Erythroblast (primary cell): ENCODE data around the gene NUDC.

Experiments
- GATA1 ChIP-seq: IDR thresholded peaks from 2 replicates; pipeline ENCODE4 v1.6.1; 2011; ENCODE audit warnings: low read depth, mild to moderate bottlenecking, control low read depth, low read length, moderate library complexity
- POLR2A ChIP-seq: IDR thresholded peaks from 2 replicates; pipeline ENCODE4 v1.6.1; 2011; ENCODE audit warnings: mild to moderate bottlenecking, low read length

GRCh38 chr1:26938004-26938658 lies 16.6 kb downstream of the NUDC start:
- no peak for TF ChIP-seq POLR2A
- no peak for TF ChIP-seq GATA1
